Lower lobe of right lung (tissue), 2 donors: ENCODE measurements around the gene TTC23L. TPM values are rescaled to one million over a fixed set of nuclear protein-coding genes. Genes with fewer than 3 reads are reported as not detected.

Experiments used
- ATAC-seq, 2 donors: fragments of 200-7000 bp; cut with Tn5 transposase; one replicate each; pipeline ENCODE4 v1.9.1; 2020 to 2022; ENCODE audit warnings: mild to moderate bottlenecking in 2 of 2, moderate library complexity in 2 of 2
- DNase-seq: peaks from one replicate; pipeline ENCODE4 v3.0.0-alpha.2; 2020
- H3K27ac ChIP-seq: fragments of 200-600 bp; one replicate; pipeline ENCODE4 v1.8.0; 2022
- H3K27me3 ChIP-seq: fragments of 200-600 bp; one replicate; pipeline ENCODE4 v1.8.0; 2022; ENCODE audit warnings: low read depth
- H3K36me3 ChIP-seq: fragments of 200-600 bp; one replicate; pipeline ENCODE4 v1.8.0; 2022; ENCODE audit warnings: mild to moderate bottlenecking
- H3K4me1 ChIP-seq: fragments of 200-600 bp; one replicate; pipeline ENCODE4 v1.8.0; 2022
- H3K4me3 ChIP-seq: fragments of 200-600 bp; one replicate; pipeline ENCODE4 v1.8.0; 2022; ENCODE audit warnings: mild to moderate bottlenecking
- H3K9me3 ChIP-seq: fragments of 200-600 bp; one replicate; pipeline ENCODE4 v1.8.0; 2022
- intact Hi-C: fragments of 100-400 bp; cut with DNase I; formaldehyde crosslinking; loops from one replicate; pipeline ENCODE4 v1.11.0; 2022
- total RNA-seq: library from RNA; stranded (reverse); fragmentation: NEBNext Ultra II Directional; extraction: Animal tissue kit (Norgen Biotek cat#: 25700); gene quantifications from one replicate; pipeline ENCODE4 v1.2.1, GENCODE V29; 2021
- TF ChIP-seq, protein P1 (sequence below): fragments of 200-600 bp; IDR thresholded peaks from one replicate; pipeline ENCODE4 v1.8.0; 2022; ENCODE audit warnings: antibody characterized with exemption, mild to moderate bottlenecking
- donor health status: DM: no; HTN: yes; CAD: no; lungs with severe emphysema.

TTC23L gene
- total RNA-seq, 1 donor from 2014 or later, result 1.3 TPM

DNA sequence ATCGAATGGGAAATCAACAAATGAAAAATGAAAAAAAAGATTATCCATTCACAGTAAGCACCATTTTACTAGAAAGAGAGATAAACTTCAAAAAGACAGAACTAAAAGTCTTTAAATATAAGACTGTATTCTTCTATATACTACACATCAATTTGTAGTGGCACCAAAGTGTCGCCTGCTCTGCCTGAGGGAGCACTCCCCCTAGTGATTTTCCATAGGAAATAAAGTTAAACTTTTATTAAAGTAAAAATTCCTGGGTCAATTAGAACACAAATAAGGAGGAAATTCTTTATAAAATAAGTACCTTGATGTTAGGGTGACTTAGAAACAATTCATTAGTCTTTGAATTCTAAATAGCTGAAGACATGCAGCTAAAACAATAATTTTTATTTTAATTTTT lies 66.6 kb downstream of the TTC23L start:
- H3K36me3 ChIP-seq, result peaks cover 44% of the 10 kb centered on the region
- DNase-seq, result no peak
- ATAC-seq, result no peak
- TF ChIP-seq, protein P1, sequence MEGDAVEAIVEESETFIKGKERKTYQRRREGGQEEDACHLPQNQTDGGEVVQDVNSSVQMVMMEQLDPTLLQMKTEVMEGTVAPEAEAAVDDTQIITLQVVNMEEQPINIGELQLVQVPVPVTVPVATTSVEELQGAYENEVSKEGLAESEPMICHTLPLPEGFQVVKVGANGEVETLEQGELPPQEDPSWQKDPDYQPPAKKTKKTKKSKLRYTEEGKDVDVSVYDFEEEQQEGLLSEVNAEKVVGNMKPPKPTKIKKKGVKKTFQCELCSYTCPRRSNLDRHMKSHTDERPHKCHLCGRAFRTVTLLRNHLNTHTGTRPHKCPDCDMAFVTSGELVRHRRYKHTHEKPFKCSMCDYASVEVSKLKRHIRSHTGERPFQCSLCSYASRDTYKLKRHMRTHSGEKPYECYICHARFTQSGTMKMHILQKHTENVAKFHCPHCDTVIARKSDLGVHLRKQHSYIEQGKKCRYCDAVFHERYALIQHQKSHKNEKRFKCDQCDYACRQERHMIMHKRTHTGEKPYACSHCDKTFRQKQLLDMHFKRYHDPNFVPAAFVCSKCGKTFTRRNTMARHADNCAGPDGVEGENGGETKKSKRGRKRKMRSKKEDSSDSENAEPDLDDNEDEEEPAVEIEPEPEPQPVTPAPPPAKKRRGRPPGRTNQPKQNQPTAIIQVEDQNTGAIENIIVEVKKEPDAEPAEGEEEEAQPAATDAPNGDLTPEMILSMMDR, result peak; percentile 28
- no peak overlapping the region for H3K27ac ChIP-seq
- H3K4me3 ChIP-seq, result no peak overlapping the region
- H3K4me1 ChIP-seq, result no peaks in the 10 kb centered on the region
- no peaks in the 10 kb centered on the region for H3K27me3 ChIP-seq
- no peaks in the 10 kb centered on the region for H3K9me3 ChIP-seq
- intact Hi-C loops, result no loop called here

DNA sequence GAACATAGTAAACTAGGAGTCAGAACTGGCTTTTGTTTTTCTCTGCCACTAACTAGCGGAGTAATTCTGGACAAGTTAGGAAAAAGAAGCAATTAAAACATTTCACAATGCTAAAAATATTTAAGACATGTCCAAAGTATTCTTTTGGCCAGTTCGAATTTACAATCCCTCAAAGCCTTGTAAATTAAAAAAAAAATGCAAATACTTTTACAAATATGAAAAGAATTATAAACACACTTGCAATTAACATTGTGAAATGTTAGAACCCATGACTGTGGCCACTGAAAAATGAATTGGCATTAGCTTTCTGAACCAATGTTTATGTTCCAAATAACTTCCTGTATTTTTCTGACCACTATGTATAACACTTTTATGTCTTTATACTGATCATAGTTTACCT lies 74.1 kb downstream of the TTC23L start:
- H3K4me3 ChIP-seq, result no peak overlapping the region
- peaks cover 49% of the 10 kb centered on the region for H3K36me3 ChIP-seq
- ATAC-seq (no peak), DNase-seq (no peak)
- intact Hi-C loops, result no loop called here
- H3K4me1 ChIP-seq, result peaks cover 27% of the 10 kb centered on the region
- no peaks in the 10 kb centered on the region for H3K9me3 ChIP-seq
- H3K27ac ChIP-seq, result no peak overlapping the region
- H3K27me3 ChIP-seq, result no peaks in the 10 kb centered on the region
- TF ChIP-seq, protein P1, result no peak

- intact Hi-C loops, result no loop called here
Observed at GRCh38 chr5:34914671-34915138, 75.7 kb downstream of the TTC23L start.

GRCh38 chr5:34915139-34915855 lies 76.3 kb downstream of the TTC23L start, which contains the start of the genes BRIX1 and RAD1:
Gene BRIX1, plus strand, starts transcription at chr5:34915711. Its CDS starts 28 bp downstream, at chr5:34915739.
Gene RAD1, minus strand, starts transcription at chr5:34915504. Its CDS starts 612 bp downstream, at chr5:34914892.
- peaks cover 51% of the 10 kb centered on the region for H3K36me3 ChIP-seq
- no peaks in the 10 kb centered on the region for H3K27me3 ChIP-seq
- TF ChIP-seq, protein P1, result peak; percentile 34
- DNase-seq (peak; percentile 99), ATAC-seq (peak; percentile 100)
- H3K4me1 ChIP-seq, result peaks cover 27% of the 10 kb centered on the region
- H3K9me3 ChIP-seq, result no peaks in the 10 kb centered on the region
- H3K27ac ChIP-seq, result peak within 1 kb of the TSS; percentile 92
- peak within 1 kb of the TSS; percentile 99 for H3K4me3 ChIP-seq
- intact Hi-C loops, result no loop called here

More at GRCh38 chr5:34914671-34915138, 75.7 kb downstream of the TTC23L start:
- peaks cover 27% of the 10 kb centered on the region for H3K4me1 ChIP-seq
- ATAC-seq (peak; percentile 15 to 21), DNase-seq (peak; percentile 52)
- no peaks in the 10 kb centered on the region for H3K27me3 ChIP-seq
- peak overlapping the region; percentile 92 for H3K27ac ChIP-seq
- TF ChIP-seq, protein P1, result no peak
- H3K36me3 ChIP-seq, result peaks cover 50% of the 10 kb centered on the region
- no peaks in the 10 kb centered on the region for H3K9me3 ChIP-seq
- peak overlapping the region; percentile 99 for H3K4me3 ChIP-seq

DNA sequence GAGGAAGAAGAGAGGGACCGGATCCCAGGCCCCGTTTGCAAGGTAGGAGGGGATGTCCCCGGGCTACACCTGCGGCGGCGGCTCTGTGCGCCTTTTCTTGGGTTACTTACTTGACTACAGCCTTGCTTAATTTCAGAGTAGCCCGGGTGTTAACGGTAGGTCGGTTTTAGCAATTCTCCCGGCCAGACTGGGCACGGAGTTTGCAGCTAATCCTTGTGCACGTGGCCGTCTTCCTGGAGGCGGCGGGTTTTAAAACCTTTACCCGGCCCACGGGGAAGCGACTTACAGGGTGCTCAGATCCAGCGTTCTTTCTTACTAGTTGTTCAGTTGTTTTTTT lies 76.9 kb downstream of the TTC23L start:
- Histone ChIP-seq H3K4me3 (peak overlapping the region; percentile 99), H3K27me3 (no peaks in the 10 kb centered on the region), H3K9me3 (no peaks in the 10 kb centered on the region), H3K27ac (peak overlapping the region; percentile 92), H3K4me1 (peaks cover 27% of the 10 kb centered on the region), H3K36me3 (peaks cover 51% of the 10 kb centered on the region)
- intact Hi-C loops, result no loop called here
- TF ChIP-seq, protein P1, result no peak
- DNase-seq, result no peak
- ATAC-seq, result peak in 1 of 2 donors; percentile 20
